GM23338 (cell line): ENCODE data around the gene PLCXD3. TPM values are rescaled to one million over a fixed set of nuclear protein-coding genes. Genes with fewer than 3 reads are reported as not detected.

Source experiments
- ATAC-seq: fragments of 200-7000 bp; cut with Tn5 transposase; 3 replicates; pipeline ENCODE4 v1.9.1; 2020
- DNase-seq: peaks from one replicate; pipeline ENCODE4 v3.0.0-alpha.2; 2015; ENCODE audit warnings: low spot score
- H2AFZ ChIP-seq: fragments of 200-600 bp; sonication (generic); 2 replicates; pipeline ENCODE4 v1.8.0; 2016; ENCODE audit warnings: antibody characterized with exemption, mild to moderate bottlenecking, moderate library complexity
- H3F3A ChIP-seq: fragments of 200-600 bp; sonication (generic); replicated peaks from 2 replicates; pipeline ENCODE4 v1.8.0; 2017; ENCODE audit warnings: antibody characterized with exemption, mixed run types, low read depth
- H3K27ac ChIP-seq: fragments of 200-600 bp; sonication (generic); 2 replicates; pipeline ENCODE4 v1.6.1; 2016; ENCODE audit warnings: low read depth
- H3K27me3 ChIP-seq: fragments of 200-600 bp; sonication (generic); 2 replicates; pipeline ENCODE4 v1.8.0; 2016; ENCODE audit warnings: mild to moderate bottlenecking, mixed run types, moderate library complexity; ENCODE audit not compliant: insufficient read depth
- H3K36me3 ChIP-seq: fragments of 200-600 bp; sonication (generic); 2 replicates; pipeline ENCODE4 v1.8.0; 2016; ENCODE audit warnings: mild to moderate bottlenecking; ENCODE audit not compliant: insufficient read depth
- H3K4me1 ChIP-seq: fragments of 200-600 bp; sonication (generic); 2 replicates; pipeline ENCODE4 v1.8.0; 2016; ENCODE audit warnings: mild to moderate bottlenecking, moderate library complexity; ENCODE audit not compliant: insufficient read depth
- H3K4me2 ChIP-seq: fragments of 200-600 bp; sonication (generic); 2 replicates; pipeline ENCODE4 v1.7.1; 2017; ENCODE audit warnings: mixed run types
- H3K4me3 ChIP-seq: fragments of 200-600 bp; sonication (generic); 2 replicates; pipeline ENCODE4 v1.6.1; 2016; ENCODE audit warnings: mixed run types
- H3K79me2 ChIP-seq: fragments of 200-600 bp; sonication (generic); replicated peaks from 2 replicates; pipeline ENCODE4 v1.8.0; 2017; ENCODE audit warnings: mild to moderate bottlenecking; ENCODE audit not compliant: insufficient read depth
- H3K9me2 ChIP-seq: fragments of 200-600 bp; sonication (generic); 2 replicates; pipeline ENCODE4 v1.8.0; 2017; ENCODE audit not compliant: insufficient read depth
- H4K20me1 ChIP-seq: fragments of 200-600 bp; sonication (generic); replicated peaks from 2 replicates; pipeline ENCODE4 v1.8.0; 2017; ENCODE audit warnings: mild to moderate bottlenecking; ENCODE audit not compliant: insufficient read depth
- H3K27ac Mint-ChIP-seq: 2 replicates; pipeline ENCODE4 v1.8.0; 2020; ENCODE audit warnings: inconsistent platforms, mild to moderate bottlenecking, moderate library complexity, mixed read lengths
- H3K27me3 Mint-ChIP-seq: 3 replicates; pipeline ENCODE4 v1.8.0; 2022; ENCODE audit warnings: low read depth, mild to moderate bottlenecking, moderate library complexity, mixed read lengths, inconsistent platforms; ENCODE audit not compliant: insufficient read depth, poor library complexity
- H3K36me3 Mint-ChIP-seq: 3 replicates; pipeline ENCODE4 v1.8.0; 2021; ENCODE audit warnings: low read depth, mild to moderate bottlenecking, inconsistent platforms, moderate library complexity, mixed read lengths
- H3K4me1 Mint-ChIP-seq: 3 replicates; pipeline ENCODE4 v1.8.0; 2020; ENCODE audit warnings: mild to moderate bottlenecking, inconsistent platforms, mixed read lengths
- H3K4me3 Mint-ChIP-seq: 3 replicates; pipeline ENCODE4 v1.8.0; 2021; ENCODE audit warnings: moderate library complexity, mild to moderate bottlenecking, inconsistent platforms, mixed read lengths
- H3K9me3 Mint-ChIP-seq: 3 replicates; pipeline ENCODE4 v1.8.0; 2020; ENCODE audit warnings: moderate library complexity, mild to moderate bottlenecking, inconsistent platforms, mixed read lengths
- CREB1 ChIP-seq: fragments of 250-450 bp; sonication (Bioruptor Pico); IDR thresholded peaks from 2 replicates; pipeline ENCODE4 v1.5.0; 2020; ENCODE audit warnings: low read depth, mild to moderate bottlenecking, moderate library complexity
- ETS1 ChIP-seq: IDR thresholded peaks from 2 replicates; pipeline ENCODE4 v1.6.1; 2016; ENCODE audit warnings: antibody characterized with exemption
- EZH2phosphoT487 ChIP-seq: fragments of 200-600 bp; sonication (generic); IDR thresholded peaks from one replicate; pipeline ENCODE4 v1.8.1; 2018; ENCODE audit warnings: antibody characterized with exemption; ENCODE audit not compliant: unreplicated experiment
- JUNB ChIP-seq: IDR thresholded peaks from one replicate; pipeline ENCODE4 v1.6.1; 2016; ENCODE audit warnings: antibody characterized with exemption; ENCODE audit not compliant: unreplicated experiment
- ZNF331 ChIP-seq: fragments of 250-450 bp; sonication (Bioruptor Pico); IDR thresholded peaks from 2 replicates; pipeline ENCODE4 v1.5.0; 2020; ENCODE audit warnings: low read depth, mild to moderate bottlenecking, moderate library complexity
- polyA plus RNA-seq: library from polyadenylated mRNA; unstranded; fragments of >200 nt; fragmentation: Nextera tagmentation; extraction: Ambion mirVana; gene quantifications from 2 replicates; pipeline ENCODE4 v1.2.1, GENCODE V29; 2016
- total RNA-seq: library from RNA; depleted of rRNA; stranded (reverse); fragments of >200 nt; shearing (Covaris generic); gene quantifications from 2 replicates; pipeline ENCODE4 v1.2.3, GENCODE V29; 2014
- TF ChIP-seq, protein P1 (sequence below), 2 experiments: fragments of 200-600 bp in 1 of 2; sonication (generic) in 1 of 2; conservative IDR thresholded peaks; 2 replicates each; pipeline versions ENCODE4 v1.5.1 to v1.6.1; 2016 to 2017; ENCODE audit warnings: antibody characterized with exemption in 2 of 2, low read depth in 2 of 2, mild to moderate bottlenecking in 2 of 2, moderate library complexity in 1 of 2

PLCXD3 gene
- total and polyA plus RNA-seq, 2 experiments from 2014 or later: 0.03 TPM

- H3F3A ChIP-seq: no peaks in the 10 kb centered on the region
- no peaks in the 10 kb centered on the region for H3K9me3 Mint-ChIP-seq
- TF ChIP-seq CREB1 (CRISPR knock-in tag) (no peak), ZNF331 (CRISPR knock-in tag) (no peak), JUNB (no peak), EZH2phosphoT487 (no peak), ETS1 (no peak)
- no peak overlapping the region for H3K4me3 ChIP-seq
- no peaks in the 10 kb centered on the region for H3K36me3 Mint-ChIP-seq
- H3K4me3 Mint-ChIP-seq: no peak overlapping the region
- DNase-seq: no peak
- no peak overlapping the region for H3K4me2 ChIP-seq
- H3K27me3 Mint-ChIP-seq: no peaks in the 10 kb centered on the region
- no peaks in the 10 kb centered on the region for H3K79me2 ChIP-seq
- H3K36me3 ChIP-seq: no peaks in the 10 kb centered on the region
- H3K27me3 ChIP-seq: no peaks in the 10 kb centered on the region
- no peaks in the 10 kb centered on the region for H3K9me2 ChIP-seq
- H4K20me1 ChIP-seq: no peaks in the 10 kb centered on the region
- H3K4me1 ChIP-seq: no peaks in the 10 kb centered on the region
- H2AFZ ChIP-seq: no peak overlapping the region
- H3K27ac ChIP-seq: no peak overlapping the region
- no peaks in the 10 kb centered on the region; the same call in 2 of the 3 replicates for H3K4me1 Mint-ChIP-seq
- H3K27ac Mint-ChIP-seq: no peak overlapping the region
- ATAC-seq: no peak
Observed at GRCh38 chr5:41435276-41435675, 75.1 kb downstream of the PLCXD3 start.

- H3K4me3 Mint-ChIP-seq: no peak overlapping the region
- no peaks in the 10 kb centered on the region for H3K79me2 ChIP-seq
- no peaks in the 10 kb centered on the region for H3K36me3 Mint-ChIP-seq
- peak; percentile 56 for DNase-seq
- H2AFZ ChIP-seq: peak overlapping the region; percentile 61; the same call in 1 of the 2 replicates
- no peaks in the 10 kb centered on the region for H4K20me1 ChIP-seq
- peaks cover 9% of the 10 kb centered on the region for H3K4me1 Mint-ChIP-seq
- no peak overlapping the region for H3K27ac ChIP-seq
- H3K9me2 ChIP-seq: no peaks in the 10 kb centered on the region
- TF ChIP-seq, protein P1, sequence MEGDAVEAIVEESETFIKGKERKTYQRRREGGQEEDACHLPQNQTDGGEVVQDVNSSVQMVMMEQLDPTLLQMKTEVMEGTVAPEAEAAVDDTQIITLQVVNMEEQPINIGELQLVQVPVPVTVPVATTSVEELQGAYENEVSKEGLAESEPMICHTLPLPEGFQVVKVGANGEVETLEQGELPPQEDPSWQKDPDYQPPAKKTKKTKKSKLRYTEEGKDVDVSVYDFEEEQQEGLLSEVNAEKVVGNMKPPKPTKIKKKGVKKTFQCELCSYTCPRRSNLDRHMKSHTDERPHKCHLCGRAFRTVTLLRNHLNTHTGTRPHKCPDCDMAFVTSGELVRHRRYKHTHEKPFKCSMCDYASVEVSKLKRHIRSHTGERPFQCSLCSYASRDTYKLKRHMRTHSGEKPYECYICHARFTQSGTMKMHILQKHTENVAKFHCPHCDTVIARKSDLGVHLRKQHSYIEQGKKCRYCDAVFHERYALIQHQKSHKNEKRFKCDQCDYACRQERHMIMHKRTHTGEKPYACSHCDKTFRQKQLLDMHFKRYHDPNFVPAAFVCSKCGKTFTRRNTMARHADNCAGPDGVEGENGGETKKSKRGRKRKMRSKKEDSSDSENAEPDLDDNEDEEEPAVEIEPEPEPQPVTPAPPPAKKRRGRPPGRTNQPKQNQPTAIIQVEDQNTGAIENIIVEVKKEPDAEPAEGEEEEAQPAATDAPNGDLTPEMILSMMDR (conservative IDR thresholded peaks at IDR 0.05; ENCODE audit: low read depth in 2 of 2): peak; percentile 71 to 93
- TF ChIP-seq CREB1 (CRISPR knock-in tag): no peak
- TF ChIP-seq ZNF331 (CRISPR knock-in tag): no peak
- H3K4me2 ChIP-seq: no peak overlapping the region
- H3K27me3 Mint-ChIP-seq: no peaks in the 10 kb centered on the region
- no peak overlapping the region for H3K27ac Mint-ChIP-seq
- no peaks in the 10 kb centered on the region for H3K36me3 ChIP-seq
- no peaks in the 10 kb centered on the region for H3K27me3 ChIP-seq
- no peak overlapping the region for H3K4me3 ChIP-seq
- H3K9me3 Mint-ChIP-seq: no peaks in the 10 kb centered on the region
- no peaks in the 10 kb centered on the region; the same call in 1 of the 2 replicates for H3K4me1 ChIP-seq
- H3F3A ChIP-seq: no peaks in the 10 kb centered on the region
- peak; percentile 66 for ATAC-seq
Observed at GRCh38 chr5:41433552-41434181, 76.7 kb downstream of the PLCXD3 start.
